ENCODE measurements around the gene NET1.
"Not testable (repeated sequence)": the region's sequence is repeated elsewhere in the genome, so short reads cannot be mapped to it uniquely, and the experiment has no call there.

The NET1 gene

DNA sequence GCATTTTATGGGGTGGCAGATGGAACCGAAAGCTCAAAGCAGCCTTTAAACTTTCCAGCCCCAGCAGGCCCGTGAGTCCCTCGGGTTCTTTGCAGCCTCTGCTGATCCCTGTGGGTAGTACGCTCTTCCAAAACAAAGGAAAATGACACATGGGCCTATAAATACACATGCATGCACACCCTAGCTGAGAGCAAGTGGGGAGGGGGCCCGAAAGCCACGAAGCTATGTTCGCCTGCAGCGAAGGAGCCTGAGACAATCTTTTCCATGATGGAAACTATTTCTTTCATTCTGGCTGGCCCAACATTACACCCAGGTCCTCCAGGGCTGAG, 54.8 kb downstream of the NET1 start:
- peak; percentile 44 for DNase-seq

DNA sequence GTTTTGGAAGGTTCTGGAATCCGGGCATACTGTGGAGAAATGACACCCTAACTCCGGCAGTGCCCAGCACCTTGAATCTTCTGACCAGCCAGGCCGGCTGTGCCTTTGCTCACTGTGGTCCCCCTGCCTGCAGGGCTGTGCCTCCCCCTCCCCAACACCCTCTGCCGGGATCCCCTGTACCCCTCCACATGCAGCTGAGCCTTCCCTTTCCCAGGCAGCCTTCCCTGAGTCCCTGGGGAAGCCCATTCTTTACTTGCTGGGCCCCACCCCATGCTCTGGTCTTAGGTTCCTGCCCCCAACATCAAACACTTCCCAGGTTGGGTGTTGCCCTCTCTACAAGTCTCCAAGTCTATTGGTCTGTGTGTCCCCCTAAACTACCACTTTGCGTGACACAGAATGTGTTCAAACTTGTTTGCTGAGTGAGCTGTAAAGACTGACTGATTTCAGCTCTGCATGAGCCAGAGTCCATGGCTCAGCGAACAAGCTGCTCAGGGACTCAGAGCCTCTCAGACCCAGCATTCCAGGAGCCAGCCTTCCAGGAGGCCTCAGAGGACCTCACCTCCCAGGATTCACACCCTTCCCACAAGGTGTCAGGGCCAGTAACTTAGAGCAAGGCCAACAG, 55.4 kb downstream of the NET1 start:
- DNase-seq = no peak

DNA sequence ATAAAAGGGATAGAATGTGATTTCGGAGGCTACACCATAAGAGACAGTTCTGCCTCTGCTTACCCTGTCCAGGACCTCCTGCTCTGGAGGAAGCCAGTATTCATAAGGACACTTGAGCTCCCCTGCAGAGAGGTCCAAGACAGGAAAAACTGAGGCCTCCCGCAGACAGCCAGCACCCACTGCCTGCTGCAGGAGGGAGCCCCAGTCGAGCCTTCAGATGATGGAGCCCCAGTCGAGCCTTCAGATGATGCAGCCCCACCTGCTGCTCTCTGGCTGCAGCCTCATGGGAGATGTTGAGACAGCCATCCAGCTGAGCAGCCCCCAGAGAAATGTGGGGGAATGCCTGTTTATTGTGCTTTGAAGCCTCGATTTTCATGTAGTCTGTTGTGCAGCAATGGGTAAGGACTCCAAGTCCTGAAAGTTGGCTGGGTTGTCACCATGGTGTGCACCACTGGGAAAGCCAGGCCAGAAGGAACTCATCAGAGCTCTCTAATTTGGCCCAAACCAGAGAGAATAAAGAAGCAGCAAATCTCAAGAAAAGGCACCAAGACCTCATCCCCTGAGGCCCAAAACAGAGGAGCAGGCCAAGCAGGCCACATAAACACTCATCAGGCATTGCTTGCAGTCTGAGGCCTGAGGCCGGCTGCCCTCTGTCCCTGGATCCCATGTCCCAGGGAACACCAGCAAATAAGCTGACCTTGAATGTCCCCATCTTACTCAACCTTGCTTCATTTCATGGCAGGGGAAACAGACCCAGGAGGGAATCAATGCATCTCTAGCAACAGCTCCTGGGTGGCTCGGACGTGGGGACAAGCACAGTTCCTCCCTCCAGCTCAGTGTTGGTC, 56.1 kb downstream of the NET1 start:
- DNase-seq = no peak

DNA sequence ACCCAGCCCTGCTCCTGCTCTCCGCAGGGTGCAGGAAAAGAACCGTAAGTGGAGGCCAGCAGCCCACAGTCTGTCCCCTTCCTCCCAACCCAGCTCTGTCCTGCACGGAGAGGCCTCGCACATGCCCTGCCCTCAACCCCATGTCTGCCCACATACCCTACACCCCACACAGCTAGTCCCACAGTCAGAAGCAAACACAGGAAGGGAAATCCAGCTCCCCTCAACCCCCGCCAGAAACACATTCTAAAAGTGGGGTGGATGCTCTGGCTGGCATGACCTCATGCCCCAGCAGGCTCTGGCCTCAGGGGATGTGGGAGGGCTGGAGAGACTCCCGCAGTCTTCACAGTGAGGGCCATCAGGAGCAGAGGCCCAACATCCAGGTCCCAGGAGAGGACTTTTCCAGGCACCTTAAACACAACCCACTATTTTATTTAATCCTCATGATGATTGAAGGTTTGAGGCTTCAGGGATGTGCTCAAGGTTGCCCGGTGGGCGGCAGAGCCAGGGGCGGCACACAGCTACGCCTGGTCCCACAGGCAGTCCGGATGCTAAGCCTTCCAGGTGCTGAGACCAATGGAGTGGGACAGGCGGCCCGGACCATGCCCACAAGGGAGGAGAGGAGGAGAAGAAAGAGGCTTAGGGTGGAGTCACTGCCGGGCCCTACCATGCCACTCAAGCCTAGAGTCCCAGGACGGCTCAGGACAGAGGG, 57.1 kb downstream of the NET1 start:
- DNase-seq = no peak

- DNase-seq = no peak
Measured at GRCh38 chr10:5470062-5470751, 57.9 kb downstream of the NET1 start.

DNA sequence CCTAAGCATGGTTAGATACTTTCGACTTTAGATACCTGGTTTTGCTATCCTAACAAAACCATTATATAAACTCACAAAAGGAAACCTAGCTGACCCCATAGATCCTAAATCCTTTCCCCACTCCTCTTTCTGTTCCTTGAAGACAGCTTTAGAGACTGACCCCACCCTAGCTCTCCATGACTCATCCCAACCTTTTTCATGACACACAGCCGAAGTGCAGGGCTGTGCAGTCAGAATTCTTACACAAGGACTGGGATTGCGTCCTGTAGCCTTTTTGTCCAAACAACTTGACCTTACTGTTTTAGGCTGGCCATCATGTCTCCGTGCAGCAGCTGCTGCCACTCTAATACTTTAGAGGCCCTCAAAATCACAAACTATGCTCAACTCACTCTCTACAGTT, 62.3 kb downstream of the NET1 start:
- DNase-seq = not testable (repeated sequence)

- not testable (repeated sequence) for DNase-seq
Measured at GRCh38 chr10:5475088-5475487, 62.7 kb downstream of the NET1 start.

DNA sequence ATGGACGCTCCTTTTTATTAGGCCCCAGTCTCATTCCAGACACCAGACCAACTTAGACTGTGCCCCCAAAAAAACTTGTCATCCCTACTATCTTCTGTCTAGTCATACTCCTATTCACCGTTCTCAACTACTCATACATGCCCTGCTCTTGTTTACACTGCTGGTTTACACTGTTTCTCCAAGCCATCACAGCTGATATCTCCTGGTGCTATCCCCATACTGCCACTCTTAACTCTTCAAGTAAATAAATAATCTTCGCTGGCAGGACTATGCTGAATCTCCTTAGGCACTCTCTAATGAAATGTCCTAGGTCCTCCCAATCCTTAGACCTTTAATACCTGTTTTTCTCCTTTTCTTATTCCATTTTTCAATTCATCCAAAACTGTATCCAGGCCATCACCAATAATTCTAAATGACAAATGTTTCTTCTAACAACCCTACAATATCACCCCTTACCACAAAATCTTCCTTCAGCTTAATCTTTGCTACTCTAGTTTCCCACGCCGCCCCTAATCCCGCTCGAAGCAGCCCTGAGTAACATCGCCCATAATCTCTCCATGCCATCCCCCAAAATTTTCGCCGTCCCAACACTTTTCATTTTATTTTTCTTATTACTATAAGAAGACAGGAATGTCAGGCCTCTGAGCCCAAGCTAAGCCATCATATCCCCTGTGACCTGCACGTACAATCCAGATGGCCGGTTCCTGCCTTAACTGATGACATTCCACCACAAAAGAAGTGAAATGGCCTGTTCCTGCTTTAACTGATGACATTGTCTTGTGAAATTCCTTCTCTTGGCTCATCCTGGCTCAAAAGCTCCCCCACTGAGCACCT, 63.8 kb downstream of the NET1 start:
- not testable (repeated sequence) for DNase-seq

DNA sequence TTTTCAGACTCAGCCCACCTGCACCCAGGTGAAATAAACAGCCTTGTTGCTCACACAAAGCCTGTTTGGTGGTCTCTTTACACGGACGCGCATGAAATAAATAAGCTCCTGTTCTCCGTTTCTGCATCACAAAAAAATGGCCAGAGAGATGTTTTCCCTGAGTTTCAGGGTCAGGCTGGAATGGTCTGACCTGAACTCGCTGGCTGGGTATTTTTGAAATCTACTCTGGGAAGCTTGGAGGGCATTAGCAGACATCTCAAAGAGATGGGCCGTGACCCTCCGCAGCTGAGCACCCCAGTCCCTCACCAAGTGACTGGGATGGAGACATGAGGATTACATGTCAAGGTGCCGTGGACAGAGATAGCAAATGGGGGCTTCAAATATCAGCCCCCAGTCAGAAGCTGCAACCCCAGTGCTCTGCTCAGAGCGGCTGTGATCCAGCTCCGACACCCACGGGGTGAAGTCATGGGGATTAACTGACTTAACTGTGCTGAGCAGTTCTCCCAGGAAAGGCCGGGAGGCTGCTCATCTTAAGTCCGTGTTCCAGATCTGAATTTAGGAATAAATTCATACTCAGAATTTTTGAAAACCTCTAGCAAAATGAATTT, 64.7 kb downstream of the NET1 start:
- no peak for DNase-seq

DNA sequence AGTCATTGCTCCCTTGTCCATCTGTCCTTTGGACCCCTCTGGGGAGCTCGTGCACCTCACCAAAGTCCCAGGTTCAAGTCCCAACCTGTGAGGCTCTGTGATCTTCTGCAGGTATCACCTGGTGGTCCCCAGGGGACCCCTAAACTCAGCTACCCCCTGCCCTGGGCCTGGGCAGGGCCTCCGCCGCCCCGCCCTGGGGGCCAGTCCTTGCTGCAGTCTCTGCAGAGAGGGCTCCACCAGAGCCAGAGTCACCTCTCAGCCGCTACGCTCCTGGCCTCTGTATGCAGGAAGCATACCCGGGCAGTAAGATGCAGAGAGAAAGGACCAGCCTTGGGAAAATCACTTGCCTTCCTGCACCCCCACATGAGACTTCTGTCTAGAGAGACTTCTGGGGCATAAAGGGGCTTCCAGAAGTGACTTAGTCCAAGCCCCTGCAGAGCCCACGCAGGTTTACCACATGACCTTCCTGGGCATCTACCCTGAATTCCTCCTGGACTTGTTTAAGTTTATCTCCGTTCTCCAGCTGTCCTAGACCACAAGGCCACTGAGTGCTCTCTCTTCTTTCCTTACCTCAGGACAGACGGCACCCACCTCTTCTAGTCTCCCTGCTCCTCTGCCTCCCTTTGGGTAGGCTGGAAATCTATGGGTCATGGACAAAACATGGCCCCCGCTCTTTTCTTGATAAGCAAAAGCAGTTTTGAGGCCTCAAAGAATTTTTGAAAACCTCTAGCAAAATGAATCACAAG, 65.8 kb downstream of the NET1 start:
- DNase-seq = no peak

GRCh38 chr10:5478694-5479305, 66.4 kb downstream of the NET1 start:
- no peak for DNase-seq

- no peak for DNase-seq
Measured at GRCh38 chr10:5479481-5480161, 67.3 kb downstream of the NET1 start.

- DNase-seq = no peak
Measured at GRCh38 chr10:5480162-5480941, 68.0 kb downstream of the NET1 start.

- DNase-seq = no peak
Measured at GRCh38 chr10:5481121-5481520, 68.8 kb downstream of the NET1 start.

- no peak for DNase-seq
Measured at GRCh38 chr10:5482016-5482415, 69.7 kb downstream of the NET1 start.

- peak; percentile 20 for DNase-seq
Measured at GRCh38 chr10:5484205-5484604, 71.8 kb downstream of the NET1 start.

DNA sequence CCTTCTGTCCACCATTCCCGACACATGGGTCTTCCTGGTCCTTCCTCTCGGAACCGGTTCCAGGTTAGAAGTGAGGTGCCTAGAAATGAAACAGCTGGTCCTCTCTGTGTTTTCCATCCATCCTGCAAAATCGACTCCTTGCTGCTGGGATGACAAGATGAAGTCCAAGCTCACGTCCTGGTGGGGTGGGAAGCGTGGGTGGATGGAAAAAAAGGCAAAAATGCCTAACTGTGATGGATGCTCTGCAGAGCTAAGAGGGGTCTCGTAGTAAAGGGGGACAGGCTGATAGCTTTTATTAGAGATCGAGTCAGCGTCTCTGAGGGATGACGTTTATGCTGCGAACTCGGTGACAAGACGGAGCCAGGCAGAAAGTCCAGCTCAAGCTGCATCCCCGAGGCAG, 72.9 kb downstream of the NET1 start:
- DNase-seq = no peak

- no peak for DNase-seq
Measured at GRCh38 chr10:5485948-5486852, 73.8 kb downstream of the NET1 start.

Measured in fibroblast of skin of right biceps (primary cell).